HUES48 (cell line): Measurements from ENCODE around the gene CYP46A1.

Experiments used
- H3K27ac ChIP-seq: one replicate; pipeline ENCODE4 v1.7.0; 2013; ENCODE audit warnings: low read depth, low read length, inconsistent platforms
- H3K27me3 ChIP-seq: 2 replicates; pipeline ENCODE4 v1.6.1; 2013; ENCODE audit warnings: mild to moderate bottlenecking, low read length; ENCODE audit not compliant: control insufficient read depth, insufficient read depth
- H3K36me3 ChIP-seq: 2 replicates; pipeline ENCODE4 v1.6.1; 2013; ENCODE audit warnings: low read length; ENCODE audit not compliant: control insufficient read depth, insufficient read depth
- H3K4me1 ChIP-seq: 2 replicates; pipeline ENCODE4 v1.6.1; 2013; ENCODE audit warnings: mild to moderate bottlenecking, low read length; ENCODE audit not compliant: control insufficient read depth, insufficient read depth
- H3K4me3 ChIP-seq: 2 replicates; pipeline ENCODE4 v1.5.1; 2013; ENCODE audit warnings: mild to moderate bottlenecking, low read depth, low read length
- H3K9ac ChIP-seq: 2 replicates; pipeline ENCODE4 v1.6.1; 2013; ENCODE audit warnings: mild to moderate bottlenecking, low read depth, low read length, moderate library complexity
- H3K9me3 ChIP-seq: 2 replicates; pipeline ENCODE4 v1.6.1; 2013; ENCODE audit warnings: low read length; ENCODE audit not compliant: control insufficient read depth, insufficient read depth

The CYP46A1 gene

GRCh38 chr14:99675382-99675835, 8.7 kb upstream of the CYP46A1 start:
- Histone ChIP-seq H3K9ac (no peak overlapping the region), H3K36me3 (no peaks in the 10 kb centered on the region), H3K27me3 (no peaks in the 10 kb centered on the region), H3K4me1 (peaks cover 29% of the 10 kb centered on the region), H3K4me3 (no peak overlapping the region), H3K27ac (no peak overlapping the region), H3K9me3 (peaks cover 12% of the 10 kb centered on the region)

- Histone ChIP-seq H3K27ac (no peak overlapping the region), H3K4me3 (no peak overlapping the region), H3K27me3 (no peaks in the 10 kb centered on the region), H3K9ac (no peak overlapping the region), H3K4me1 (peaks cover 24% of the 10 kb centered on the region), H3K36me3 (no peaks in the 10 kb centered on the region), H3K9me3 (peaks cover 12% of the 10 kb centered on the region)
Measured at GRCh38 chr14:99675951-99676350, 8.1 kb upstream of the CYP46A1 start.

- no peak overlapping the region for H3K4me3 ChIP-seq
- peaks cover 12% of the 10 kb centered on the region for H3K9me3 ChIP-seq
- no peaks in the 10 kb centered on the region for H3K36me3 ChIP-seq
- no peak overlapping the region for H3K9ac ChIP-seq
- no peaks in the 10 kb centered on the region for H3K27me3 ChIP-seq
- H3K4me1 ChIP-seq, result peaks cover 17% of the 10 kb centered on the region
- H3K27ac ChIP-seq, result no peak overlapping the region
Measured at GRCh38 chr14:99676657-99677056, 7.4 kb upstream of the CYP46A1 start.

- Histone ChIP-seq H3K9ac (no peak overlapping the region), H3K27ac (no peak overlapping the region), H3K27me3 (no peaks in the 10 kb centered on the region), H3K4me1 (peaks cover 9% of the 10 kb centered on the region), H3K36me3 (no peaks in the 10 kb centered on the region), H3K4me3 (no peak overlapping the region), H3K9me3 (peaks cover 12% of the 10 kb centered on the region)
Measured at GRCh38 chr14:99677231-99678140, 6.6 kb upstream of the CYP46A1 start.

GRCh38 chr14:99678198-99678597, 5.9 kb upstream of the CYP46A1 start:
- no peak overlapping the region for H3K4me3 ChIP-seq
- H3K27ac ChIP-seq, result no peak overlapping the region
- peaks cover 12% of the 10 kb centered on the region for H3K9me3 ChIP-seq
- H3K36me3 ChIP-seq, result no peaks in the 10 kb centered on the region
- H3K9ac ChIP-seq, result no peak overlapping the region
- peaks cover 1% of the 10 kb centered on the region; the same call in 1 of the 2 replicates for H3K4me1 ChIP-seq
- no peaks in the 10 kb centered on the region for H3K27me3 ChIP-seq

GRCh38 chr14:99679111-99679510, 5.0 kb upstream of the CYP46A1 start:
- Histone ChIP-seq H3K36me3 (no peaks in the 10 kb centered on the region), H3K9me3 (peaks cover 12% of the 10 kb centered on the region), H3K4me1 (no peaks in the 10 kb centered on the region), H3K27ac (no peak overlapping the region), H3K4me3 (no peak overlapping the region), H3K9ac (no peak overlapping the region), H3K27me3 (no peaks in the 10 kb centered on the region)

GRCh38 chr14:99679543-99679942, 4.6 kb upstream of the CYP46A1 start:
- H3K36me3 ChIP-seq, result no peaks in the 10 kb centered on the region
- no peak overlapping the region for H3K9ac ChIP-seq
- no peaks in the 10 kb centered on the region for H3K4me1 ChIP-seq
- H3K9me3 ChIP-seq, result peaks cover 12% of the 10 kb centered on the region
- no peak overlapping the region for H3K27ac ChIP-seq
- no peak overlapping the region for H3K4me3 ChIP-seq
- no peaks in the 10 kb centered on the region for H3K27me3 ChIP-seq

GRCh38 chr14:99679996-99680395, 4.1 kb upstream of the CYP46A1 start:
- Histone ChIP-seq H3K4me3 (no peak overlapping the region), H3K9ac (no peak overlapping the region), H3K36me3 (no peaks in the 10 kb centered on the region), H3K27me3 (no peaks in the 10 kb centered on the region), H3K4me1 (no peaks in the 10 kb centered on the region), H3K9me3 (peaks cover 12% of the 10 kb centered on the region), H3K27ac (no peak overlapping the region)

GRCh38 chr14:99681101-99681831, 2.8 kb upstream of the CYP46A1 start:
- Histone ChIP-seq H3K9ac (no peak overlapping the region), H3K27me3 (no peaks in the 10 kb centered on the region; the same call in 1 of the 2 replicates), H3K36me3 (no peaks in the 10 kb centered on the region), H3K27ac (no peak overlapping the region), H3K4me3 (no peak overlapping the region), H3K9me3 (peaks cover 12% of the 10 kb centered on the region), H3K4me1 (0 out of 2 replicates have a peak, but pooled peaks cover 3% of the 10 kb centered on the region)

- no peak overlapping the region for H3K27ac ChIP-seq
- H3K9me3 ChIP-seq, result peaks cover 12% of the 10 kb centered on the region
- H3K4me1 ChIP-seq, result 0 out of 2 replicates have a peak, but pooled peaks cover 3% of the 10 kb centered on the region
- no peak overlapping the region for H3K9ac ChIP-seq
- H3K27me3 ChIP-seq, result no peaks in the 10 kb centered on the region; the same call in 1 of the 2 replicates
- no peak overlapping the region for H3K4me3 ChIP-seq
- no peaks in the 10 kb centered on the region for H3K36me3 ChIP-seq
Measured at GRCh38 chr14:99681832-99682148, 2.3 kb upstream of the CYP46A1 start.
